Sigmoid colon (tissue), 3 donors: ENCODE data around the gene SEL1L.

Experiments
- CTCF ChIP-seq, 4 experiments: fragments of 450-650 bp in 3 of 4; fragments of 200-600 bp in 1 of 4; IDR thresholded peaks; one replicate each; pipeline ENCODE4 v1.5.1; 2016 to 2019; ENCODE audit warnings: antibody characterized with exemption in 4 of 4, mild to moderate bottlenecking in 3 of 4, moderate library complexity in 2 of 4
- POLR2A ChIP-seq, 2 donors: fragments of 450-650 bp; IDR thresholded peaks; one replicate each; pipeline ENCODE4 v1.6.1; 2016; ENCODE audit warnings: antibody characterized with exemption in 2 of 2, mild to moderate bottlenecking in 2 of 2, moderate library complexity in 2 of 2

GRCh38 chr14:81454572-81455218, 79.0 kb downstream of the SEL1L start:
- TF ChIP-seq CTCF (IDR thresholded peaks at IDR 0.05) (no peak), POLR2A (IDR thresholded peaks at IDR 0.05) (no peak)
